Effector memory CD4-positive, alpha-beta T cell (primary cell): Measurements from ENCODE around the gene FAS.
"Not testable (repeated sequence)": the region's sequence is repeated elsewhere in the genome, so short reads cannot be mapped to it uniquely, and the experiment has no call there.

ENCODE experiments used
- DNase-seq, 3 donors: peaks; one replicate each; pipeline ENCODE4 v3.0.0-alpha.2; 2020
- H3K27ac ChIP-seq: 2 replicates; pipeline ENCODE4 v1.7.0; 2013; ENCODE audit warnings: mild to moderate bottlenecking, low read length, moderate library complexity; ENCODE audit not compliant: insufficient read depth, poor library complexity, severe bottlenecking
- H3K27me3 ChIP-seq: replicated peaks from 2 replicates; pipeline ENCODE4 v1.7.0; 2013; ENCODE audit warnings: mild to moderate bottlenecking, low read length; ENCODE audit not compliant: insufficient read depth, control insufficient read depth, poor library complexity, severe bottlenecking
- H3K36me3 ChIP-seq: 2 replicates; pipeline ENCODE4 v1.7.0; 2013; ENCODE audit warnings: mild to moderate bottlenecking, low read length, moderate library complexity; ENCODE audit not compliant: control insufficient read depth, insufficient read depth
- H3K4me1 ChIP-seq: 2 replicates; pipeline ENCODE4 v1.7.0; 2013; ENCODE audit warnings: low read length, mild to moderate bottlenecking; ENCODE audit not compliant: control insufficient read depth, insufficient read depth, poor library complexity, severe bottlenecking
- H3K4me3 ChIP-seq: 2 replicates; pipeline ENCODE4 v1.7.0; 2013; ENCODE audit warnings: low read length, low read depth, mild to moderate bottlenecking; ENCODE audit not compliant: insufficient read depth, poor library complexity, severe bottlenecking
- H3K9me3 ChIP-seq: 2 replicates; pipeline ENCODE4 v1.7.0; 2013; ENCODE audit warnings: mild to moderate bottlenecking, low read length, moderate library complexity; ENCODE audit not compliant: control insufficient read depth

FAS gene

DNA sequence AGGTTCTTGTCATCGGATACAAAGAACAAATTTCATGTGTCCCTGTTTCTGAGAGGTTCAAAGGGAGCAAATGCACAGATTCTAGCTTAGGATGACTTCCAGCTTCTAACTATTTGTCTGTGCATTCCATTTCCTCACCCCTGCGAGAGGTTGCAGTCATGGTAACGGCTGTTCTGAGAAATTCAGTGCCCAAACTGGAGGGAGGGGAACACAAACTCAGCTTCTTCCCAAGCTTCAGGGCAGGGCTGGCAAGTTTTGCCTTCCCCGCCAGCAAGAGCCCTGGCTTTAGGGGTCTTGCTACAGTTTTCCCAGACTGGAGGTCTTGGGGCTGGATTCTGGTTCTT lies 11.1 kb downstream of the FAS start:
- peak overlapping the region; percentile 14 for H3K4me3 ChIP-seq
- peak overlapping the region; percentile 69 for H3K27ac ChIP-seq
- H3K27me3 ChIP-seq, result no peaks in the 10 kb centered on the region
- peaks cover 35% of the 10 kb centered on the region for H3K4me1 ChIP-seq
- peaks cover 4% of the 10 kb centered on the region for H3K36me3 ChIP-seq
- peak in 1 of 3 donors; percentile 16 for DNase-seq
- H3K9me3 ChIP-seq, result no peaks in the 10 kb centered on the region

- Histone ChIP-seq H3K27me3 (no peaks in the 10 kb centered on the region), H3K27ac (peak overlapping the region; percentile 69), H3K36me3 (peaks cover 4% of the 10 kb centered on the region), H3K4me1 (peaks cover 32% of the 10 kb centered on the region), H3K4me3 (no peak overlapping the region), H3K9me3 (no peaks in the 10 kb centered on the region)
- no peak for DNase-seq
Measured at GRCh38 chr10:89002226-89002978, 11.8 kb downstream of the FAS start.

- no peak for DNase-seq
- Histone ChIP-seq H3K36me3 (peaks cover 13% of the 10 kb centered on the region), H3K4me1 (peaks cover 27% of the 10 kb centered on the region), H3K4me3 (no peak overlapping the region), H3K27ac (no peak overlapping the region), H3K27me3 (no peaks in the 10 kb centered on the region), H3K9me3 (no peaks in the 10 kb centered on the region)
Measured at GRCh38 chr10:89003344-89003743, 12.7 kb downstream of the FAS start.

DNA sequence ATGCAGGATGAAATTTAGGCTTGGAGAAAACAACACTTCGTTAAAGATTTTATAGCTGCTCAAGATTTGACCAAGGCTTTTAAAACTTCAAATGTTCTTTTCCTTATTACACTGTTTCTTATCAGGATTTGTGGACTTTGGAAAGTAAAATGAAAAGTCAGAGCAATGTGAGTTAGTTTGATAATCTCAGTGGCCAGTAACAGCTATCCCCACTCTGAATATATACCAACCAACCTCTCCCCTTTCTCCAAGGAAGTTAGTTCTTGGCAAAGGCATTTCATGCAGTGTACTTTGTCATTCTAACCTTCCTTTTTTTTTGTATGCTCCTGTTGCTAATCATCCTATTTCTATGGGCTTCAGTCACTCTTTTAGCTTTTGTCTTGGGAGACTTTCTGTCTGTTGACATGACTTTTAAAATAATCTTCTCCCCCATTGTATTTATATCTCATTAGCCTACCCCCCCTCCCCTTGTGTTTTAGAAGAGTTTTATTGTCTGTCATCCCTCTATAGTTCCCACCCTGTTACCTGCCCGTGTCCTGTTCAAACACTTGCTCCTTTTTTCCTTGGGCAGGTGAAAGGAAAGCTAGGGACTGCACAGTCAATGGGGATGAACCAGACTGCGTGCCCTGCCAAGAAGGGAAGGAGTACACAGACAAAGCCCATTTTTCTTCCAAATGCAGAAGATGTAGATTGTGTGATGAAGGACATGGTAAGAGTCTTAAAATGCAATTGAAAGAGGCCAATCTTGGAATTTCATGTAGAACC lies 16.7 kb downstream of the FAS start:
- DNase-seq, result no peak
- no peaks in the 10 kb centered on the region for H3K27me3 ChIP-seq
- no peak overlapping the region for H3K4me3 ChIP-seq
- no peak overlapping the region for H3K27ac ChIP-seq
- peaks cover 39% of the 10 kb centered on the region for H3K36me3 ChIP-seq
- H3K9me3 ChIP-seq, result no peaks in the 10 kb centered on the region
- peaks cover 7% of the 10 kb centered on the region for H3K4me1 ChIP-seq

DNA sequence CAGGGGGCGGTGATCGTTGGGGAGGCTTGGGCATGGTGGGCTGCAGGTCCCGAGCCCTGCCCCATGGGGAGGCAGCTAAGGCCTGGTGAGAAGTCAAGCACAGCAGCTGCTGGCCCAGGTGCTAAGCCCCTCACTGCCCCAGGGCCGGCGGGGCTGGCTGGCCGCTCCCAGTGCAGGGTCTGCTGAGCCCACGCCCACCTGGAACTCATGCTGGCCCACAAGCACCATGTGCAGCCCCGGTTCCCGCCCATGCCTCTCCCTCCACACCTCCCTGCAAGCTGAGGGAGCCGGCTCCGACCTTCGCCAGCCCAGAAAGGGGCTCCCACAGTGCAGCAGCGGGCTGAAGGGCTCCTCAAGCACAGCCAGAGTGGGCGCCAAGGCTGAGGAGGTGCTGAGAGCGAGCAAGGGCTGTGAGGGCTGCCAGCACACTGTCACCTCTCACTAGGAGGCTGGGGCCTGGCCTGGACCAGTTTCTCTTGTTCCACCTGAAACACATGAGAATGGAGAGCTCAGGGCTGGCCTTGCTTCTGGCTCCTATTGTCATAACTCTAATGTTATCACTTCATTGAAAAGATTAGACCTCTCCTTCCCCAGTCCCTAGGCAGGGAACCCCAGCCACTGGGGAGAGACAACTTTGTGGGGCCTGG lies 28.2 kb downstream of the FAS start:
- not testable (repeated sequence) for H3K4me1 ChIP-seq, H3K4me3 ChIP-seq, H3K27ac ChIP-seq, H3K27me3 ChIP-seq, H3K9me3 ChIP-seq, DNase-seq
- peaks cover 31% of the 10 kb centered on the region for H3K36me3 ChIP-seq

- Histone ChIP-seq H3K27me3 (no peaks in the 10 kb centered on the region), H3K4me1 (no peaks in the 10 kb centered on the region), H3K36me3 (peaks cover 30% of the 10 kb centered on the region), H3K9me3 (no peaks in the 10 kb centered on the region), H3K4me3 (no peak overlapping the region), H3K27ac (no peak overlapping the region)
- no peak for DNase-seq
Measured at GRCh38 chr10:89019569-89020327, 29.1 kb downstream of the FAS start.

DNA sequence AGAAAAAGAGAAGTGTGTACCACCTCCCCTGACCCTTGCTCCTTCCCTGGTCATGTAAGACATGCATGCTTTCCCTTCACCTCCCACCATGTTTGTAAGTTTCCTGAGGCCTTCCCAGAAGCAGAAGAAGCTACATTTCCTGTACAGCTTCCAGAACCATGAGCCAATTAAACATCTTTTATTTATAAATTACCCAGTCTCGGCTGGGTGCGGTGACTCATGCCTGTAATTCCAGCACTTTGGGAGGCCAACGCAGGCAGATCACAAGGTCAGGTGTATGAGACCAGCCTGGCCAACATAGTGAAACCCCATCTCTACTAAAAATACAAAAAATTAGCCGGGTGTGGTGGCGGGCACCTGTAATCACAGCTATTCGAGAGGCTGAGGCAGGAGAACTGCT lies 30.9 kb downstream of the FAS start:
- DNase-seq, H3K9me3 ChIP-seq, H3K27me3 ChIP-seq, H3K27ac ChIP-seq, H3K4me3 ChIP-seq, H3K4me1 ChIP-seq: not testable (repeated sequence)
- peaks cover 21% of the 10 kb centered on the region for H3K36me3 ChIP-seq

- DNase-seq, result no peak
- no peaks in the 10 kb centered on the region for H3K9me3 ChIP-seq
- H3K4me1 ChIP-seq, result no peaks in the 10 kb centered on the region
- H3K27me3 ChIP-seq, result no peaks in the 10 kb centered on the region
- no peak overlapping the region for H3K27ac ChIP-seq
- peaks cover 17% of the 10 kb centered on the region for H3K36me3 ChIP-seq
- H3K4me3 ChIP-seq, result no peak overlapping the region
Measured at GRCh38 chr10:89022734-89023133, 32.1 kb downstream of the FAS start.

GRCh38 chr10:89025453-89025852 lies 34.9 kb downstream of the FAS start:
- Histone ChIP-seq H3K27me3 (no peaks in the 10 kb centered on the region), H3K27ac (no peak overlapping the region), H3K9me3 (no peaks in the 10 kb centered on the region), H3K4me3 (no peak overlapping the region), H3K4me1 (no peaks in the 10 kb centered on the region), H3K36me3 (peaks cover 2% of the 10 kb centered on the region)
- no peak for DNase-seq
